Astrocyte of the spinal cord (primary cell): Measurements from ENCODE around the gene OR5M8.

Experiments used
- DNase-seq: peaks from one replicate; pipeline ENCODE4 v3.0.0; 2011; ENCODE audit warnings: low read depth, low spot score
- H3K4me3 ChIP-seq: 2 replicates; pipeline ENCODE4 v1.5.1; 2011; ENCODE audit warnings: low read depth, mild to moderate bottlenecking, low read length, moderate library complexity
- CTCF ChIP-seq: IDR thresholded peaks from 2 replicates; pipeline ENCODE4 v1.5.1; 2012; ENCODE audit warnings: low read depth, mild to moderate bottlenecking, low read length, inconsistent platforms
- in situ Hi-C: cut with HindIII; loops from 2 replicates; pipeline ENCODE4 v1.10.0; 2017; ENCODE audit warnings: low sequenced_read_pairs

The OR5M8 gene

GRCh38 chr11:56497010-56497409, 5.8 kb upstream of the OR5M8 start:
- in situ Hi-C loops = no loop called here
- no peak for DNase-seq
- TF ChIP-seq CTCF = no peak
- no peak overlapping the region for H3K4me3 ChIP-seq

DNA sequence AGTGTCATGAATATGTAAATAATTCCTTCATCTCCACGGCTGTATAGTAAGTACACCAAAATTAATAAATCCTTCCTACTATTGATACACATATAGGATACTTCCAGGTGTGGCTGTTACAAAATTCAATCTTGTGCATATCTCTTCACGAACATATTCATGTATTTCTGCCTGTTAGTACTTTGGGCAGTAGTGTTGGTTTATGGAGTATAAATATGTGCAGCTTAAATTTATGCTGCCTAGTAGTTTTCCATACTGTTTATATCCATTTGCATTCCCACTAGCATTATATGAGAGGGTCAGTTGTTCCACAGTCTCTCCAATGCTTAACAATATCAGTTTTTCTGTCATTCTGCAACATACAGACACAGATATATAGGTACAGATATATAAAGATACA, 3.9 kb upstream of the OR5M8 start:
- in situ Hi-C loops = no loop called here
- H3K4me3 ChIP-seq = no peak overlapping the region
- no peak for TF ChIP-seq CTCF
- DNase-seq = no peak

DNA sequence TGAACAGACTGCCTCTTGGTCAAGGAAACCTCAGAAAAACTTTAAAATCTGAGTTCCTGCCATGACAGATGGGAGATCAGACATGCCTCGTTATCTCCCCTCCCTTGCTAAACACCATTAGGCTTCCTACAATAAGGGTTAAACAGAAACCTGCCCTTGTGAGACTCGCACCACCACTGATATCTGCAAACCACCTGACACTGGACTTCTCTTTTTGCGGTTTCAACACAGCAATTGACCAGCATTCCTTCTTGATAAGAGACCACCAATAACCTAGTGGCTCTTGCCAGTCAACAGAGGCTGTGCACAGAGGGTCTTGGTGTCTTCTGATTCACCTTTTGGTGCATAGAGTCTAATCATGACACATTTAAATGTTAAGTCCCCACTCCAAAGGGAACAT, 4.4 kb downstream of the OR5M8 start:
- TF ChIP-seq CTCF = no peak
- no peak overlapping the region for H3K4me3 ChIP-seq
- in situ Hi-C loops = no loop called here
- DNase-seq = no peak

GRCh38 chr11:56474729-56475235, 16.4 kb downstream of the OR5M8 start:
- no peak for DNase-seq
- no peak for TF ChIP-seq CTCF
- in situ Hi-C loops = no loop called here
- H3K4me3 ChIP-seq = no peak overlapping the region

- H3K4me3 ChIP-seq = no peak within 1 kb of the TSS
- in situ Hi-C loops = no loop called here
- no peak for TF ChIP-seq CTCF
- DNase-seq = no peak
These were observed 17.9 kb downstream of the OR5M8 start, which contains the start of gene OR5M3 for GRCh38 chr11:56473252-56473651. OR5M3 (minus strand) TSS chr11:56473352; CDS start chr11:56470497, 2,855 bp downstream.

- in situ Hi-C loops = no loop called here
- no peak overlapping the region for H3K4me3 ChIP-seq
- DNase-seq = no peak
- TF ChIP-seq CTCF = no peak
These were observed 34.1 kb downstream of the OR5M8 start for GRCh38 chr11:56457076-56457475.

GRCh38 chr11:56453521-56453920, 37.6 kb downstream of the OR5M8 start:
- DNase-seq = no peak
- in situ Hi-C loops = no loop called here
- no peak overlapping the region for H3K4me3 ChIP-seq
- TF ChIP-seq CTCF = no peak
